H1 (cell line): ENCODE results near the gene DAZAP2. TPM values are rescaled to one million over a fixed set of nuclear protein-coding genes. Genes with fewer than 3 reads are reported as not detected.

ENCODE experiments used
- CTCF ChIA-PET: fragments of 300-600 bp; sonication (Branson Sonifier 250); formaldehyde crosslinking; loops from one replicate; lab custom pipeline; 2021; ENCODE audit not compliant: partially characterized antibody; lab: Charles Lee
- POLR2A ChIA-PET: fragments of 300-600 bp; sonication (Branson Sonifier 250); formaldehyde crosslinking; loops from one replicate; lab custom pipeline; 2021; ENCODE audit warnings: inconsistent platforms; ENCODE audit not compliant: partially characterized antibody; lab: Charles Lee
- DNase-seq, 2 experiments: peaks; one replicate each; pipeline versions ENCODE4 v3.0.0 to v3.0.0-alpha.2; 2010 to 2022; ENCODE audit warnings: low spot score in 2 of 2, low read depth in 1 of 2, mixed read lengths in 1 of 2
- FAIRE-seq: peaks from 2 replicates; lab custom pipeline; 2011; peaks lifted over from hg19 to GRCh38; lab: Jason Lieb, UNC
- H2AFZ ChIP-seq: 2 replicates; pipeline ENCODE4 v1.8.1; 2012; ENCODE audit warnings: low read length, inconsistent platforms
- H2AK5ac ChIP-seq: 2 replicates; pipeline ENCODE4 v1.6.1; 2013; ENCODE audit warnings: low read depth, low read length
- H2BK120ac ChIP-seq: replicated peaks from 2 replicates; pipeline ENCODE3; 2013; ENCODE audit warnings: low read depth, low read length, inconsistent platforms
- H2BK12ac ChIP-seq: 2 replicates; pipeline ENCODE4 v1.6.1; 2013; ENCODE audit warnings: low read depth, low read length
- H2BK15ac ChIP-seq: 2 replicates; pipeline ENCODE4 v1.6.1; 2013; ENCODE audit warnings: low read length
- H2BK20ac ChIP-seq: 2 replicates; pipeline ENCODE4 v1.6.1; 2013; ENCODE audit warnings: low read length
- H2BK5ac ChIP-seq: 2 replicates; pipeline ENCODE4 v1.6.1; 2013; ENCODE audit warnings: low read depth, low read length
- H3K14ac ChIP-seq: 2 replicates; pipeline ENCODE4 v1.6.1; 2013; ENCODE audit warnings: inconsistent platforms; ENCODE audit not compliant: insufficient read length
- H3K18ac ChIP-seq: 2 replicates; pipeline ENCODE4 v1.6.1; 2013; ENCODE audit warnings: low read length; ENCODE audit errors: extremely low read depth
- H3K23ac ChIP-seq: 2 replicates; pipeline ENCODE4 v1.6.1; 2013; ENCODE audit warnings: inconsistent platforms; ENCODE audit not compliant: insufficient read length
- H3K23me2 ChIP-seq: 2 replicates; pipeline ENCODE4 v1.6.1; 2013; ENCODE audit warnings: low read depth, low read length
- H3K27ac ChIP-seq: 2 replicates; pipeline ENCODE4 v1.6.1; 2011; ENCODE audit warnings: low read depth, low read length, inconsistent platforms
- H3K27me3 ChIP-seq, 4 experiments: replicated peaks in 1 of 4; 1 replicate in 1 of 4; 2 replicates in 3 of 4; pipeline versions ENCODE4 v1.6.1 to v1.8.1; 2011 to 2013; ENCODE audit warnings: low read length in 3 of 4, mild to moderate bottlenecking in 3 of 4, inconsistent platforms in 2 of 4, mixed read lengths in 2 of 4, moderate library complexity in 1 of 4; ENCODE audit not compliant: control insufficient read depth in 3 of 4, insufficient read depth in 3 of 4; ENCODE audit errors: extremely low read depth in 1 of 4
- H3K36me3 ChIP-seq, 4 experiments: 2 replicates each; pipeline versions ENCODE4 v1.6.1 to v1.8.1; 2011 to 2013; ENCODE audit warnings: mild to moderate bottlenecking in 4 of 4, low read length in 3 of 4, moderate library complexity in 2 of 4, control low read depth in 1 of 4, inconsistent platforms in 1 of 4; ENCODE audit not compliant: insufficient read depth in 4 of 4, control insufficient read depth in 2 of 4
- H3K4ac ChIP-seq: replicated peaks from 2 replicates; pipeline ENCODE3; 2013; ENCODE audit warnings: low read length, low read depth, mixed read lengths, inconsistent platforms; ENCODE audit not compliant: insufficient read length
- H3K4me1 ChIP-seq, 4 experiments: replicated peaks in 1 of 4; 1 replicate in 1 of 4; 2 replicates in 3 of 4; pipeline versions ENCODE4 v1.6.1 to v1.8.1; 2011 to 2013; ENCODE audit warnings: low read length in 3 of 4, inconsistent platforms in 2 of 4, mixed read lengths in 1 of 4; ENCODE audit not compliant: insufficient read depth in 4 of 4, control insufficient read depth in 3 of 4
- H3K4me2 ChIP-seq, 2 experiments: 2 replicates each; pipeline versions ENCODE4 v1.6.1 to v1.8.1; 2011 to 2013; ENCODE audit warnings: low read depth in 2 of 2, low read length in 2 of 2, control low read depth in 1 of 2, inconsistent platforms in 1 of 2, mild to moderate bottlenecking in 1 of 2; ENCODE audit not compliant: insufficient read depth in 1 of 2
- H3K4me3 ChIP-seq, 4 experiments: fragments of 200-600, 300-600 bp in 1 of 4; sonication (generic), shearing (Covaris generic), sonication (Bioruptor Twin) in 1 of 4; 2 replicates each; pipeline versions ENCODE4 v1.5.1 to v1.8.1; 2011 to 2016; ENCODE audit warnings: low read length in 4 of 4, low read depth in 3 of 4, control low read depth in 2 of 4, inconsistent platforms in 2 of 4, mild to moderate bottlenecking in 2 of 4, mixed read lengths in 1 of 4, moderate library complexity in 1 of 4; ENCODE audit not compliant: insufficient read depth in 2 of 4; ENCODE audit errors: extremely low read depth in 1 of 4
- H3K56ac ChIP-seq: replicated peaks from 2 replicates; pipeline ENCODE3; 2013; ENCODE audit warnings: low read depth, mild to moderate bottlenecking, mixed read lengths, low read length, inconsistent platforms; ENCODE audit not compliant: insufficient read length
- H3K79me1 ChIP-seq: 2 replicates; pipeline ENCODE4 v1.6.1; 2013; ENCODE audit warnings: low read depth, low read length, control low read depth
- H3K79me2 ChIP-seq, 2 experiments: 2 replicates each; pipeline versions ENCODE4 v1.6.1 to v1.8.1; 2012 to 2013; ENCODE audit warnings: low read length in 2 of 2, mild to moderate bottlenecking in 2 of 2, inconsistent platforms in 1 of 2; ENCODE audit not compliant: insufficient read depth in 2 of 2, control insufficient read depth in 1 of 2
- H3K9ac ChIP-seq, 4 experiments: replicated peaks in 1 of 4; 1 replicate in 1 of 4; 2 replicates in 3 of 4; pipeline versions ENCODE4 v1.6.1 to v1.8.1; 2011 to 2013; ENCODE audit warnings: low read depth in 3 of 4, low read length in 3 of 4, control low read depth in 2 of 4, mild to moderate bottlenecking in 2 of 4, moderate library complexity in 2 of 4, inconsistent platforms in 1 of 4; ENCODE audit errors: extremely low read depth in 1 of 4
- H3K9me3 ChIP-seq, 2 experiments: 2 replicates each; pipeline versions ENCODE4 v1.6.1 to v1.8.1; 2012 to 2013; ENCODE audit warnings: mild to moderate bottlenecking in 2 of 2, moderate library complexity in 2 of 2, control low read depth in 1 of 2, inconsistent platforms in 1 of 2, low read depth in 1 of 2, low read length in 1 of 2, mixed read lengths in 1 of 2; ENCODE audit not compliant: insufficient read depth in 2 of 2
- H4K20me1 ChIP-seq, 2 experiments: replicated peaks in 1 of 2; 2 replicates each; pipeline versions ENCODE3 to v1.8.1; 2011 to 2013; ENCODE audit warnings: inconsistent platforms in 2 of 2, low read length in 2 of 2, mild to moderate bottlenecking in 1 of 2; ENCODE audit not compliant: insufficient read depth in 2 of 2, control insufficient read depth in 1 of 2
- H4K5ac ChIP-seq: 2 replicates; pipeline ENCODE4 v1.6.1; 2013; ENCODE audit warnings: low read length, low read depth, mixed read lengths, inconsistent platforms; ENCODE audit not compliant: insufficient read length
- H4K8ac ChIP-seq: 2 replicates; pipeline ENCODE4 v1.8.0; 2013; ENCODE audit warnings: mild to moderate bottlenecking, moderate library complexity, low read length, inconsistent platforms; ENCODE audit not compliant: insufficient read depth; ENCODE audit errors: extremely low read depth
- H4K91ac ChIP-seq: replicated peaks from 2 replicates; pipeline ENCODE3; 2013; ENCODE audit warnings: low read length, mixed read lengths, inconsistent platforms; ENCODE audit not compliant: insufficient read length
- ASH2L ChIP-seq: fragments of 200-600, 300-600 bp; sonication (generic); IDR thresholded peaks from one replicate; pipeline ENCODE4 v1.7.1; 2017; ENCODE audit warnings: low read length
- GABPA ChIP-seq: IDR thresholded peaks from 2 replicates; pipeline ENCODE4 v1.6.1; 2011; ENCODE audit warnings: mild to moderate bottlenecking, low read length, moderate library complexity, borderline replicate concordance; ENCODE audit not compliant: insufficient read depth
- HDAC2 ChIP-seq, 2 experiments: fragments of 300-600 bp in 1 of 2; sonication (generic) in 1 of 2; IDR thresholded peaks; 2 replicates each; pipeline ENCODE4 v1.6.1; 2011 to 2012; ENCODE audit warnings: low read depth in 2 of 2, low read length in 2 of 2, mild to moderate bottlenecking in 2 of 2, moderate library complexity in 2 of 2, borderline replicate concordance in 1 of 2, inconsistent platforms in 1 of 2
- HDAC6 ChIP-seq: IDR thresholded peaks from one replicate; pipeline ENCODE4 v1.7.1; 2012; ENCODE audit warnings: low read depth, mild to moderate bottlenecking, inconsistent platforms, low read length, moderate library complexity
- JUN ChIP-seq: IDR thresholded peaks from 2 replicates; pipeline ENCODE4 v1.6.1; 2011; ENCODE audit warnings: low read depth, mild to moderate bottlenecking, improper control_type of control experiment, low read length
- NANOG ChIP-seq: IDR thresholded peaks from 2 replicates; pipeline ENCODE4 v1.6.1; 2011; ENCODE audit warnings: low read length, low read depth, mild to moderate bottlenecking, inconsistent platforms; ENCODE audit not compliant: insufficient read depth, poor library complexity, severe bottlenecking
- NRF1 ChIP-seq: IDR thresholded peaks from 2 replicates; pipeline ENCODE4 v1.6.1; 2011; ENCODE audit warnings: mild to moderate bottlenecking, low read depth, low read length, improper control_type of control experiment
- RNF2 ChIP-seq: fragments of 200-900, 300-1000 bp; sonication (generic); IDR thresholded peaks from 2 replicates; pipeline ENCODE4 v1.7.1; 2016; ENCODE audit warnings: borderline replicate concordance, low read depth, mild to moderate bottlenecking, antibody characterized with exemption, low read length; ENCODE audit not compliant: poor library complexity, severe bottlenecking; ENCODE audit errors: missing control alignments
- RXRA ChIP-seq: IDR thresholded peaks from 2 replicates; pipeline ENCODE4 v1.6.1; 2011; ENCODE audit warnings: low read depth, mild to moderate bottlenecking, low read length, moderate library complexity; ENCODE audit not compliant: insufficient read depth
- SP2 ChIP-seq: IDR thresholded peaks from 2 replicates; pipeline ENCODE4 v1.6.1; 2012; ENCODE audit warnings: mild to moderate bottlenecking, low read length, inconsistent platforms
- SRF ChIP-seq: IDR thresholded peaks from 2 replicates; pipeline ENCODE4 v1.6.1; 2011; ENCODE audit warnings: mild to moderate bottlenecking, low read depth, low read length, moderate library complexity
- WGBS, 2 experiments: shearing (Covaris generic) in 1 of 2; methylation state at CpG; one replicate each; pipeline versions ENCODE4 v1.1.6 to v1.1.7; 2013 to 2015; ENCODE audit warnings: low lambda C conversion rate in 2 of 2, mixed read lengths in 2 of 2, inconsistent platforms in 1 of 2, low coverage in 1 of 2, missing lambda C conversion rate in 1 of 2; ENCODE audit not compliant: insufficient replicate concordance in 2 of 2, insufficient coverage in 1 of 2, insufficient read length in 1 of 2; ENCODE audit errors: extremely low coverage in 1 of 2, missing lambda C conversion rate in 1 of 2; 5-methylcytosine and 5-hydroxymethylcytosine counted together
- polyA plus RNA-seq, 7 experiments: library from polyadenylated mRNA; depleted of rRNA in 3 of 7; stranded (reverse) in 5 of 7; unstranded in 2 of 7; fragments of >200 nt in 5 of 7; fragments of 200-250 nt in 2 of 7; gene quantifications; 1 replicate in 5 of 7; 2 replicates in 1 of 7; 4 replicates in 1 of 7; pipeline versions ENCODE4 v1.2.1 to v1.2.3, GENCODE V29; 2011 to 2013; ENCODE audit warnings: missing spikeins in 2 of 7, mixed read lengths in 2 of 7
- total RNA-seq: library from RNA; stranded (reverse); fragmentation: NEBNext Ultra II Directional; extraction: Animal tissue kit (Norgen Biotek cat#: 25700); gene quantifications from 2 replicates; pipeline ENCODE4 v1.2.1, GENCODE V29; 2021

DAZAP2 gene
- total and polyA plus RNA-seq, 2 of the 8 experiments (the other 6 are each of a cell fraction or from before 2014, with no cell fraction given) = 27.1 to 77.2 TPM

DNA sequence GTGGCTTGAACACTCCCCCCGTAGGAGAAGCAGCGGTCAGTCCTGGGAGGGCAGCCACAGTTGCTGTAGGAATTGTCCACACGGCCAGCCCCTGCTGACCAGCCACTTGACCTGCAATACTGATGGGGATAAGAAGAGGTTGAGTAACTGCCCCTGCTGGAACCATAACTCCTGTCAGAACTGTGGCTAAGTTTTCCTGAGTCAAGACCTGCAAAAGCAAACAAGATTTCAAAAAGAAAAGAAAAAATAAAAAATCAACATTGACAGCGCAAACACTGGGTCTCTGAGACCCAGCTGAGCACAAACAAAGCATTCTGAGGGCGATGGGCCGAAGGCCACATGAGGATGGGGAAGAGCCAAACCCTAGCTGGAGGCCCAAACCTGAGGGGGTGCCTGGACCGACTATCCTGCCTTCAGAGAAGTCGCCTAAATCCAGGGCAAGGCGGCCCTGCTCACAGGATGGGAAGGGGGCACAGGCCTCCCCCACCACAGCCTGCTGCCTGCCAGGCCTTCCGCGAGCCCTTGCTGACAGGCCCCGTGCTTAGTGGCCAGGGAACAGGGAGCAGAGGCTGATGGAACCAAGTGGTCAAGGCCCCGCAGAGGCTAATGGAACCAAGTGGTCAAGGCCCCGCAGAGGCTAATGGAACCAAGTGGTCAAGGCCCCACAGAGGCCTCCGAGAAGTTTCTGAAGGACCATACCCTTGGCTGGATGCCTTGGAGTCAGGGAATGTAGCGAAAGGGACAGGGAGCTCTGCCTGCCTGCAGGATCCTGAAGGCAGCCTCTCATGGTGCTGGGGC, 39.9 kb upstream of the DAZAP2 start:
- no peaks in the 10 kb centered on the region for H3K9me3 ChIP-seq
- H2BK12ac ChIP-seq = no peak overlapping the region
- H3K4ac ChIP-seq = no peak overlapping the region
- H4K5ac ChIP-seq = no peak overlapping the region
- H4K20me1 ChIP-seq = no peaks in the 10 kb centered on the region
- H2AFZ ChIP-seq = no peak overlapping the region
- no peak overlapping the region for H3K56ac ChIP-seq
- H3K4me2 ChIP-seq = no peak overlapping the region
- H2AK5ac ChIP-seq = no peak overlapping the region
- no peaks in the 10 kb centered on the region for H3K27me3 ChIP-seq
- no peak overlapping the region for H3K14ac ChIP-seq
- no peaks in the 10 kb centered on the region for H3K79me2 ChIP-seq
- DNase-seq = no peak
- no peak overlapping the region for H2BK20ac ChIP-seq
- no peak overlapping the region for H2BK15ac ChIP-seq
- H2BK5ac ChIP-seq = no peak overlapping the region
- H4K8ac ChIP-seq = no peak overlapping the region; the same call in 1 of the 2 replicates
- no peak overlapping the region for H3K4me3 ChIP-seq
- H4K91ac ChIP-seq = no peak overlapping the region
- POLR2A ChIA-PET = interaction anchor here (0.7 to 1.5 kb wide), 6 partner anchors 9 to 116 kb away, joined by 3 to 4 read pairs (median 3); partner anchors contain the start of gene POU6F1
- CTCF ChIA-PET = interaction anchor here (1.5 to 2.5 kb wide), 4 partner anchors 9 to 142 kb away, joined by 3 to 8 read pairs (median 6); partner anchors contain the start of gene POU6F1
- 92% methylated on average over 14 of the region's 16 CpGs; no CpG with 5 or more reads in 1 of the 2 experiments for WGBS, 2 experiments
- no peak overlapping the region for H3K9ac ChIP-seq
- no peak overlapping the region for H3K18ac ChIP-seq
- H3K23ac ChIP-seq = no peak overlapping the region
- FAIRE-seq = no peak
- H3K36me3 ChIP-seq = no peaks in the 10 kb centered on the region
- H3K4me1 ChIP-seq = no peaks in the 10 kb centered on the region
- H3K23me2 ChIP-seq = no peaks in the 10 kb centered on the region
- no peak overlapping the region for H2BK120ac ChIP-seq
- H3K27ac ChIP-seq = no peak overlapping the region
- H3K79me1 ChIP-seq = no peaks in the 10 kb centered on the region
- TF ChIP-seq HDAC2 (IDR thresholded peaks at IDR 0.05; ENCODE audit: borderline replicate concordance in 1 of 2, low read depth in 2 of 2, low read length in 2 of 2) (no peak), GABPA (no peak), NRF1 (no peak), NANOG (no peak), SP2 (no peak), SRF (no peak), JUN (no peak), HDAC6 (no peak), RNF2 (no peak), ASH2L (no peak), RXRA (no peak)
